Astrocyte (in vitro differentiated cells and primary cell): Measurements from ENCODE around the gene DISC1.

Experiments
- CTCF ChIP-seq: IDR thresholded peaks from 2 replicates; pipeline ENCODE4 v1.5.1; 2011; ENCODE audit warnings: low read depth, mild to moderate bottlenecking, inconsistent platforms, low read length, moderate library complexity; ENCODE audit not compliant: insufficient read depth
- EZH2 ChIP-seq: IDR thresholded peaks from 2 replicates; pipeline ENCODE4 v1.6.1; 2012; ENCODE audit warnings: mild to moderate bottlenecking, low read length, inconsistent platforms; ENCODE audit not compliant: insufficient read depth

GRCh38 chr1:231688989-231689388 is 62.4 kb downstream of the DISC1 start:
- TF ChIP-seq CTCF: no peak
- no peak for TF ChIP-seq EZH2
